Stimulated activated CD4-positive, alpha-beta T cell treated with anti-CD3 and anti-CD28 coated beads, Interleukin-15, amount 100 ng/mL, for 24 hours (primary cell): ENCODE measurements around the gene ZNF341.

Source experiments
- DNase-seq: peaks from one replicate; pipeline ENCODE4 v3.0.0-alpha.2; 2020

Gene ZNF341

DNA sequence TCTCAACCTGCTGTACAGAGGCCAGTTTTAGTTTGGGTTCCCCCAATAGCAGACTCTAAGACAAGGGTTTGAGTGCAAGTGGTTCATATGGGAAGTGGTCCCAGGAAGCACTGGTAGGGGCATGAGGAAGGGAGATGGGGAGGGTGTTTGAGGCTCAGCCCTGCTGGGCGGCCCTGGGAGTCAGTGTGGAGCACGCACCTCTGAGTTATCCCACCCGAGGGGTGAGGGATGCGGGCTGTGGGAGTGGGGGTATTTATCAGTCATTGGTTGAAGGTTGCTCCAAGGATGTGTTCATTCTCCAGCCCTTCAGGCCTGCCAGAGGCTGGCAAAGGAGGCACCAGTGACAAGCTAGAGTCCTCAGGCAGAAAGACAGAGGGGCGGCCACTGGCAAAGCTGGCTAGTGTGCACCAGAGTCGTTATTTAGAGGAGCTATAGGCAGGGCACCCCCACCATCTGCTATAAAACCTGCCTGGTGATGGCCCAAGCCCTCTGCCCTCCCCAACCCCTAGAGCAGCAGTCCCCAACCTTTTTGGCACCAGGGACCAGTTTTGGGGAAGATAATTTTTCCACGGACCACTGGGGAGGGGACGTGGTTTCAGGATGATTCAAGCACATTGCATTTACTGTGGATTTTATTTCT lies 28.2 kb upstream of the ZNF341 start:
- no peak for DNase-seq

- DNase-seq = no peak
Observed at GRCh38 chr20:33704197-33704924, 27.4 kb upstream of the ZNF341 start.

- no peak for DNase-seq
Observed at GRCh38 chr20:33707668-33708067, 24.1 kb upstream of the ZNF341 start.

DNA sequence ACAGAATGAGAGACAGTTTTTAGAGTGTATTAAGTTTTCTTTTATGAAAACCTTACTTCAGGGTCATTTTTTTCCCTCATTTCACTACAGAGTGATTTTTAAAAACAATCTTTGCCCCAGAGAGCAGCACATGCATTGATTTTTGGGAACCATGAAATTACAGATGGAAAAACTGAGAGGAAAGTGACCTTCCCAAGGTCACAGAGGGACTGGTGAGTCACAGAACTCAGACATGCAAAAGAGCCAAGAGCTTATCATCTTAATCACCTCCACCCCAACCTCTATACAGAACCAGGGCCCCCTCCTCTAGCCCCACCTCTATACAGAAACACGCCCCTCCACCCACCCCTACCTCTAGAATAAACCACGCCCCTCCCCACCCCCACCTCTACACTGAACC lies 22.4 kb upstream of the ZNF341 start:
- peak; percentile 16 for DNase-seq

DNA sequence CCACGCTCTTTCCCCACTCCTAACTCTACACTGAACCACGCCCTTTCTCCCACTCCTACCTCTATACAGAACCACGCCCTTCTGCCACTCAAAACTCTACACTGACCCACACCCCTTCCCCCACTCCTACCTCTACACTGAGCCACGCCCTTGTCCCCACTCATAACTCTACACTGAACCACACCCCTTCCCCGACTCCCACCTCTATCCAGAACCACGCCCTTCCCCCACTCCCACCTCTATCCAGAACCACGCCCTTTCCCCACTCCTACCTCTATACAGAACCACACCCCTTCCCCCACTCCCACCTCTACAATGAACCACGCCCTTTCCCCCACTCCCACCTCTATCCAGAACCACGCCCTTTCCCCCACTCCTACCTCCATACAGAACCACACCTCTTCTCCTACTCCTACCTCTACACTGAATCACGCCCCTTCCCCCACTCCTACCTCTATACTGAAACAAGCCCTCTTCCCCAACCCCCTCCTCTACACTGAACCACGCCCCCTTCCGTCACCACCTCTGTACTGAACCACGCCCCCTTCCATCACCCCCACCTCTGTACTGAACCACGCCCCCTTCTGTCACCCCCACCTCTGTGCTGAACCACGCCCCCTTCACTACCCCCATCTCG lies 21.8 kb upstream of the ZNF341 start:
- no peak for DNase-seq

- no peak for DNase-seq
Observed at GRCh38 chr20:33710681-33711445, 20.9 kb upstream of the ZNF341 start.

DNA sequence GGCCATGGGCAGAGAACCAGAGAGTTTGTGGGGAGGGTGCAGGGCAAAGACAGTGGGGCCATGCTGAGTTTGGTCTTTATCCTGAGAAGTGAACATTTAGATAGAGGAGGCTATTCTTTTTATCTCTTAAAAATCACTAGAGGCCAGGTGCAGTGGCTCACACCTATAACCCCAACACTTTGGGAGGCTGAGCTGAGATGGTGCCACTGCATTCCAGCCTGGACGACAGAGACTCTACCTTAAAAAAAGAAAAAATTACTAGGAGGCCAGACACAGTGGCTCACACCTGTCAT lies 20.4 kb upstream of the ZNF341 start:
- no peak for DNase-seq

DNA sequence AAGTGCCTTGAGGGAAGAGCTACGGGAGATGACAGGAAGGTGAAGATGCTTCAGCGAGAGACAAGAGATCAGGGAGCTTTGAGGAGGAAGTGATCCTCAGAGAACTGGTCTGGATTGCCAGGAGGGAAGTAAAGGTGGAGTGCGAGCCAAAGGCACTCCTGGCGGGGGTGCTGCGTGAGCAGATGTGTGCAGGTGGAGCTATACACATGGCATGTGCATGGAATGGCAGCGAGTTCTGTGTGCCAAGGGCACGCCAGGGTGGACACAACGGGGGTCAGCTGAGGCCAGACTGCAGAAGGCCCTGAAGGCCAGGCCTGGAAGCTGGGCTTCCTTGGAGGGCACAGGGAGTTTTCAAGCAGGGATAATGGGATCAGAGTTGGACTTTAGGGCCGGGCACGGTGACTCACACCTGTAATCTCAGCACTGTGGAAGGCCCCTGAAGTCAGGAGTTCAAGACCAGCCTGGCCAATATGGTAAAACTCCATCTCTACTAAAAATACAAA lies 17.9 kb upstream of the ZNF341 start:
- no peak for DNase-seq

GRCh38 chr20:33716498-33716897 lies 15.3 kb upstream of the ZNF341 start:
- DNase-seq = no peak

- DNase-seq = no peak
Observed at GRCh38 chr20:33719277-33719988, 12.4 kb upstream of the ZNF341 start.

DNA sequence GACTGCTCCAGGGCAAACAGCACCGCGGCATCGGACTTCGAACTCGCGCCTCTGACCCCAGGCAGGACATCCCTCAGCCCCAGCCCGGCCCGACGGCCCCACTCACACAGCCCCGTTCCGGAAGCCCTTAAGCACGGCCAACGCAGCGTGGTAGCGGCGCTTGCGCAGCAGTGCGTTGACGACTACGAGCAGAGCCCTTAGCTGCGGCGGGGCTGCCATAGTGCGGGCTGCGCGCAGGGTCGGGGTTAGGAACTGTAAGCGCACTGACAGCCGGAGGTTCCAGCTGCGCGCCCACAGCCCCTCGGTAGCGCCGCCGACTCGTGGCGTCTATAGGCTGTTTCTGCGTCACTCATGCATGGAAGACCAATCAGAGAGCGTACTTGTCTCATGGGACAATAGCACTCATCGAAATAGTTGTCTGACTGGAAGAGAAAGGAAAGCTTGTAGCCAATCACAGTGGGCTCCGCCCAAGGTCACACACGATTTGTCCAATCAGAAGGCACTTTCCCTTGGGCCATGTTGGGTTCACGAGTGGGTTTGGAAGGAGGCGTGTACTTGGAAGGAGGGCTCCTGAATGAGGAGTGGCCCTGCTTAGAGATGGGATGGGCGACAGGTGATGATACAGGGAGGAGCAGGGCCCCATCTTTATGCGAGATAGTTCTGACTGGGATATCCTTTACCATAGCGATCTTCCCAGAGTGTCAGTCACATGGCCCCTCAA lies 11.6 kb upstream of the ZNF341 start, which contains the start of gene PXMP4:
Gene PXMP4 (minus strand): TSS at position 322 of the 721 bp plus-strand sequence. CDS start 103 bp downstream, at position 219.
- peak; percentile 90 for DNase-seq

GRCh38 chr20:33721391-33722140 lies 10.2 kb upstream of the ZNF341 start:
- DNase-seq = no peak

- no peak for DNase-seq
Observed at GRCh38 chr20:33724439-33725094, 7.2 kb upstream of the ZNF341 start.

DNA sequence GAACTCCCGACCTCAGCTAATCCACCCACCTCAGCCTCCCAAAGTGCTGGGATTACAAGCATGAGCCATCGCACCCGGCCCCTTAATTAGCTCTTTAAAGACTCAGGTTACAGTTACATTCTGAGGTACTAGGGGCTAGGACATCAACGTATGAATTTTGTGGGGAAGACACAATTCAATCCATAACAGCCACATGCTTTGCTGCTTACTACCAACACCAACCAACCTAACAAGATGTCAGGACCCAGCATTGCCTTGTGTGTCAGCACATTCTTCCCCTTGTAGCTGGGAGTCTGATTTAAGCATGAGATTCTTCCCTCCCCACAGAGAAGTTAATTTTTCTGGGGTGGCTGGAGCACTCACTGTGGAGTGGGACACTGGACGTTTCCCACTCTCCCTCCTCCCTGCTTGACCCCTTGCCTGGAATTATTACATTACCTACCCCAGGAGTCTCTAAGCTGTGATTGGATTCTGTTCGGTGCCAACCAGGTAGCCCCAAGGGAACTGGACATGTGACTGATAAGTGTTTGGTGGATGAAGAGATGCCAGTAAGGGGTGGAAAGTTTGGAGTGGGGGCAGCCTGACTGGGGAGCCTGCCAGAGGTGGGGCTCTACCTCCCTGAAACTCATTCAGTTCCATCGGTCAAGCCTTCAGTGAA lies 6.1 kb upstream of the ZNF341 start:
- no peak for DNase-seq

GRCh38 chr20:33727115-33727479 lies 4.7 kb upstream of the ZNF341 start:
- DNase-seq = no peak

- DNase-seq = no peak
Observed at GRCh38 chr20:33727806-33728205, 4.0 kb upstream of the ZNF341 start.

- no peak for DNase-seq
Observed at GRCh38 chr20:33728463-33728862, 3.3 kb upstream of the ZNF341 start.

DNA sequence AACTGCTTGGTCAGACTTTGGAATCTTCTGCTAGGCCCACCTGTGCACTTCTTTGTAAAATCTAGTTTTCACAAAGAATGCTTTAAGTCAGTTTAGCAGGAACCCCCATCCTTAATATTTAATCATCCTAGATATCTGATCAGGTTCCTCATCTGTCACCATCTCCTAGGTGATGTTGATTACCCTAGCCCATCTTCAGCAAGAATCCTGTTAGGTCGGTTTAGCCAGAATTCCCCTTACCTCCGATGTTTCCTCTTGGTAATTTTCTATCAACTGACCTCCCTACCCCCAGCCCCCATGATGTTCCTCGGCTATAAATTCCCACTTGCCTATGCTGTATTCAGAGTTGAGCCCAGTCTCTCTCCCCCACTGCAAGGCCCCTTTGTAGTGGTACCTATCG lies 2.7 kb upstream of the ZNF341 start:
- no peak for DNase-seq

DNA sequence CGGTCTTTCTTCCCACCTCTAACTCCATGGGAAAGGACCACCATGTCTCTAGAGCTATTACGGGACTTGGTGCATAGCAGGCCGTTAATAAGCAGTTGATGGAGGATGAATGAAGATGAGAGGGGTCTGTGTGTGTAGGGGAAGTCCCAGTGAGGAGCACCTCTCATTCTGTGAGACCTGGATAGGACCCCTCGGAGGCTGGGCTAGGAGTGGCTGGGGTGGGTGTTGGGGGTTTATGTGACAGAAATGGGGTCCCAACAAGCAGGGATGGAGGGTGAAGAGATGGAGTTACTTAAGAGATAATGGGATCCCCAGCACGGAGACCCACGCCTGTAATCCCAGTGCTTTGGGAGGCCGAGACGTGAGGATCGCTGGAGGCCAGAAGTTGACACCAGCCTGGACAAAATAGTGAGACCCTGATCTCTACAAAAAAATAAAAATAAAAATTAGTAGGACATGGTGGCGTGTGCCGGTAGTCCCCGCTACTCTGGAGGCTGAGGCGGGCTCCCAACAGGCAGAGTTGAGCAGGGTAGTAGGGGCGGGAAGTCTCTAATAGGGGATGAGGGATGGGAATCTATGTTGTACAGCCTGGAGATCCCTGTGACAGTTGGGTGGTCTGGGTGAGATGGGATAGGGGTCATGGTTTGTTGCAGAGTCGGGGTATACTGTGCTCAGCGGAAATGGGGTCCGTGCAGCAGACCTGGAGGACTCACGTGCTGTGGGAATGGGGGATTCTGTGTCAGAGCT lies 677 bp upstream of the ZNF341 start:
- no peak for DNase-seq
